Keratinocyte (primary cell): ENCODE data around the gene PPA2. TPM values are rescaled to one million over a fixed set of nuclear protein-coding genes. Genes with fewer than 3 reads are reported as not detected.
A peak's percentile ranks its signal among the peaks of the same experiment; 100 is the strongest.

ENCODE experiments used
- DNase-seq: peaks from one replicate; pipeline ENCODE4 v3.0.0-alpha.2; 2011; ENCODE audit warnings: low read depth, missing footprints, low spot score
- FAIRE-seq: peaks from 2 replicates; lab custom pipeline; 2011; peaks lifted over from hg19 to GRCh38; lab: Jason Lieb, UNC
- H2AFZ ChIP-seq: 2 replicates; pipeline ENCODE4 v1.6.0; 2012; ENCODE audit warnings: low read length, control low read depth, inconsistent platforms; ENCODE audit not compliant: control insufficient read depth
- H3K27ac ChIP-seq: 2 replicates; pipeline ENCODE4 v1.5.1; 2011; ENCODE audit warnings: low read length; ENCODE audit not compliant: control insufficient read depth, insufficient read depth
- H3K27me3 ChIP-seq: 3 replicates; pipeline ENCODE4 v1.6.0; 2011; ENCODE audit warnings: low read length; ENCODE audit not compliant: control insufficient read depth, insufficient read depth; ENCODE audit errors: extremely low read depth
- H3K36me3 ChIP-seq, 2 experiments: 2 replicates in 1 of 2; 3 replicates in 1 of 2; pipeline ENCODE4 v1.5.1; 2011; ENCODE audit warnings: low read length in 2 of 2, mild to moderate bottlenecking in 1 of 2; ENCODE audit not compliant: control insufficient read depth in 2 of 2, insufficient read depth in 2 of 2; ENCODE audit errors: extremely low read depth in 1 of 2
- H3K4me1 ChIP-seq: 3 replicates; pipeline ENCODE4 v1.5.1; 2011; ENCODE audit warnings: low read length; ENCODE audit not compliant: control insufficient read depth, insufficient read depth; ENCODE audit errors: extremely low read depth
- H3K4me2 ChIP-seq: 3 replicates; pipeline ENCODE4 v1.6.0; 2011; ENCODE audit warnings: low read depth, low read length; ENCODE audit not compliant: control insufficient read depth, insufficient read depth; ENCODE audit errors: extremely low read depth
- H3K4me3 ChIP-seq, 3 experiments: fragments of 200-600 bp in 1 of 3; sonication (generic) in 1 of 3; 2 replicates in 2 of 3; 3 replicates in 1 of 3; pipeline ENCODE4 v1.5.1; 2011 to 2016; ENCODE audit warnings: low read length in 3 of 3, mild to moderate bottlenecking in 3 of 3, control low read depth in 2 of 3, inconsistent platforms in 1 of 3, low read depth in 1 of 3, mixed read lengths in 1 of 3, mixed run types in 1 of 3, moderate library complexity in 1 of 3; ENCODE audit not compliant: control insufficient read depth in 2 of 3, insufficient read depth in 2 of 3; ENCODE audit errors: extremely low read depth in 1 of 3
- H3K79me2 ChIP-seq: 2 replicates; pipeline ENCODE4 v1.6.0; 2012; ENCODE audit warnings: low read length; ENCODE audit not compliant: control insufficient read depth, insufficient read depth
- H3K9ac ChIP-seq: 3 replicates; pipeline ENCODE4 v1.6.0; 2011; ENCODE audit warnings: low read length; ENCODE audit not compliant: control insufficient read depth, insufficient read depth; ENCODE audit errors: extremely low read depth
- H3K9me1 ChIP-seq: 3 replicates; pipeline ENCODE4 v1.6.0; 2011; ENCODE audit warnings: low read length; ENCODE audit not compliant: control insufficient read depth, insufficient read depth; ENCODE audit errors: extremely low read depth
- H3K9me3 ChIP-seq: 2 replicates; pipeline ENCODE4 v1.5.1; 2012; ENCODE audit warnings: low read depth, low read length; ENCODE audit not compliant: control insufficient read depth
- H4K20me1 ChIP-seq: 3 replicates; pipeline ENCODE4 v1.6.0; 2011; ENCODE audit warnings: low read length; ENCODE audit not compliant: control insufficient read depth, insufficient read depth; ENCODE audit errors: extremely low read depth
- CTCF ChIP-seq, 3 experiments: IDR thresholded peaks in 1 of 3; conservative IDR thresholded peaks in 1 of 3; optimal IDR thresholded peaks in 1 of 3; 2 replicates in 2 of 3; 3 replicates in 1 of 3; pipeline versions ENCODE3 to v1.5.1; 2011; ENCODE audit warnings: low read length in 3 of 3, mild to moderate bottlenecking in 3 of 3, moderate library complexity in 2 of 3, control low read depth in 1 of 3, inconsistent platforms in 1 of 3; ENCODE audit not compliant: insufficient read depth in 2 of 3; ENCODE audit errors: extremely low read depth in 1 of 3
- EZH2 ChIP-seq: IDR thresholded peaks from one replicate; pipeline ENCODE4 v1.6.1; 2012; ENCODE audit warnings: inconsistent platforms, mild to moderate bottlenecking, low read length, moderate library complexity
- dilution Hi-C: fragments of 300-500 bp; cut with MboI; formaldehyde crosslinking; loops from one replicate; pipeline ENCODE4 v1.7.0; 2020; ENCODE audit warnings: low sequenced_read_pairs; ENCODE audit not compliant: extremely low pct_ligation_motif_present
- polyA minus RNA-seq, 3 experiments: library from RNA; depleted of rRNA, polyadenylated mRNA; stranded (reverse); fragments of >200 nt; gene quantifications; 1 replicate in 1 of 3; 2 replicates in 1 of 3; 3 replicates in 1 of 3; pipeline ENCODE4 v1.2.3, GENCODE V29; 2011
- polyA plus RNA-seq, 5 experiments: library from polyadenylated mRNA; depleted of rRNA in 3 of 5; stranded (reverse) in 3 of 5; stranded (forward) in 1 of 5; unstranded in 1 of 5; fragments of >200 nt; gene quantifications; 1 replicate in 1 of 5; 2 replicates in 3 of 5; 3 replicates in 1 of 5; pipeline versions ENCODE4 v1.2.1 to v1.2.3, GENCODE V29; 2011 to 2012; ENCODE audit warnings: missing spikeins in 2 of 5, low read depth in 1 of 5, low replicate concordance in 1 of 5

The PPA2 gene
- 68.7 to 174 TPM (median 123 TPM) in 3 replicates for polyA plus RNA-seq
- polyA plus RNA-seq (2011; ENCODE audit: low read depth), result 58.6 TPM
- polyA plus RNA-seq (2011; cell fraction: cytosol; rRNA removed), result 95.8 and 182 TPM in 2 replicates
- 61.6 and 80.2 TPM in 2 replicates for polyA plus RNA-seq (2011; cell fraction: nucleus; rRNA removed)
- polyA plus RNA-seq (2012; ENCODE audit: low replicate concordance), result 93.1 and 96.8 TPM in 2 replicates
- polyA minus RNA-seq, result 12.2 to 46.0 TPM (median 22.4 TPM) in 3 replicates
- 160 TPM for polyA minus RNA-seq (2011; cell fraction: cytosol; rRNA and poly(A)+ RNA removed)
- polyA minus RNA-seq (2011; cell fraction: nucleus; rRNA and poly(A)+ RNA removed), result 40.0 and 63.5 TPM in 2 replicates

- Histone ChIP-seq H3K4me2 (peak within 1 kb of the TSS; percentile 93), H3K27ac (peak within 1 kb of the TSS; percentile 89), H3K27me3 (no peaks in the 10 kb centered on the region), H3K9ac (peak within 1 kb of the TSS; percentile 95), H3K9me1 (no peaks in the 10 kb centered on the region), H3K4me1 (peaks cover 16% of the 10 kb centered on the region), H2AFZ (peak within 1 kb of the TSS; percentile 95), H3K36me3 (no peaks in the 10 kb centered on the region), H3K9me3 (no peaks in the 10 kb centered on the region), H3K79me2 (peaks cover 44% of the 10 kb centered on the region), H4K20me1 (no peaks in the 10 kb centered on the region), H3K4me3 (peak within 1 kb of the TSS; percentile 85 to 92 (median 85))
- no peak for TF ChIP-seq CTCF (optimal IDR thresholded peaks at IDR 0.05 in 1 of 3, IDR thresholded peaks at IDR 0.05 in 1 of 3, conservative IDR thresholded peaks at IDR 0.05 in 1 of 3; ENCODE audit: extremely low read depth in 1 of 3, insufficient read depth in 2 of 3, low read length in 3 of 3)
- TF ChIP-seq EZH2, result no peak
- FAIRE-seq, result peak; percentile 32
- dilution Hi-C loops, result no loop called here
- no peak for DNase-seq
Measured at GRCh38 chr4:105473324-105474098, at the start of gene PPA2. Gene PPA2, minus strand, starts transcription at chr4:105474062. Its CDS starts 12 bp downstream, at chr4:105474050.

- no peak overlapping the region for H2AFZ ChIP-seq
- peak; percentile 75 for FAIRE-seq
- no peaks in the 10 kb centered on the region for H3K9me1 ChIP-seq
- H3K9me3 ChIP-seq, result no peaks in the 10 kb centered on the region
- dilution Hi-C loops, result no loop called here
- H3K36me3 ChIP-seq, result no peaks in the 10 kb centered on the region
- no peaks in the 10 kb centered on the region for H4K20me1 ChIP-seq
- H3K27me3 ChIP-seq, result no peaks in the 10 kb centered on the region
- TF ChIP-seq CTCF (optimal IDR thresholded peaks at IDR 0.05 in 1 of 3, IDR thresholded peaks at IDR 0.05 in 1 of 3, conservative IDR thresholded peaks at IDR 0.05 in 1 of 3; ENCODE audit: extremely low read depth in 1 of 3, insufficient read depth in 2 of 3, low read length in 3 of 3), result peak; percentile 58 to 69 (median 68)
- TF ChIP-seq EZH2, result no peak
- no peak overlapping the region for H3K4me2 ChIP-seq
- no peaks in the 10 kb centered on the region for H3K4me1 ChIP-seq
- no peak for DNase-seq
- H3K79me2 ChIP-seq, result no peaks in the 10 kb centered on the region
- no peak overlapping the region for H3K27ac ChIP-seq
- no peak overlapping the region for H3K4me3 ChIP-seq
- H3K9ac ChIP-seq, result no peak overlapping the region
Measured at GRCh38 chr4:105520819-105521790, 47.2 kb upstream of the PPA2 start.
